ENCODE data around the gene GLOD4.
"Not testable (repeated sequence)": the region's sequence is repeated elsewhere in the genome, so short reads cannot be mapped to it uniquely, and the experiment has no call there.

GLOD4 gene, protein sequence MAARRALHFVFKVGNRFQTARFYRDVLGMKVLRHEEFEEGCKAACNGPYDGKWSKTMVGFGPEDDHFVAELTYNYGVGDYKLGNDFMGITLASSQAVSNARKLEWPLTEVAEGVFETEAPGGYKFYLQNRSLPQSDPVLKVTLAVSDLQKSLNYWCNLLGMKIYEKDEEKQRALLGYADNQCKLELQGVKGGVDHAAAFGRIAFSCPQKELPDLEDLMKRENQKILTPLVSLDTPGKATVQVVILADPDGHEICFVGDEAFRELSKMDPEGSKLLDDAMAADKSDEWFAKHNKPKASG

DNA sequence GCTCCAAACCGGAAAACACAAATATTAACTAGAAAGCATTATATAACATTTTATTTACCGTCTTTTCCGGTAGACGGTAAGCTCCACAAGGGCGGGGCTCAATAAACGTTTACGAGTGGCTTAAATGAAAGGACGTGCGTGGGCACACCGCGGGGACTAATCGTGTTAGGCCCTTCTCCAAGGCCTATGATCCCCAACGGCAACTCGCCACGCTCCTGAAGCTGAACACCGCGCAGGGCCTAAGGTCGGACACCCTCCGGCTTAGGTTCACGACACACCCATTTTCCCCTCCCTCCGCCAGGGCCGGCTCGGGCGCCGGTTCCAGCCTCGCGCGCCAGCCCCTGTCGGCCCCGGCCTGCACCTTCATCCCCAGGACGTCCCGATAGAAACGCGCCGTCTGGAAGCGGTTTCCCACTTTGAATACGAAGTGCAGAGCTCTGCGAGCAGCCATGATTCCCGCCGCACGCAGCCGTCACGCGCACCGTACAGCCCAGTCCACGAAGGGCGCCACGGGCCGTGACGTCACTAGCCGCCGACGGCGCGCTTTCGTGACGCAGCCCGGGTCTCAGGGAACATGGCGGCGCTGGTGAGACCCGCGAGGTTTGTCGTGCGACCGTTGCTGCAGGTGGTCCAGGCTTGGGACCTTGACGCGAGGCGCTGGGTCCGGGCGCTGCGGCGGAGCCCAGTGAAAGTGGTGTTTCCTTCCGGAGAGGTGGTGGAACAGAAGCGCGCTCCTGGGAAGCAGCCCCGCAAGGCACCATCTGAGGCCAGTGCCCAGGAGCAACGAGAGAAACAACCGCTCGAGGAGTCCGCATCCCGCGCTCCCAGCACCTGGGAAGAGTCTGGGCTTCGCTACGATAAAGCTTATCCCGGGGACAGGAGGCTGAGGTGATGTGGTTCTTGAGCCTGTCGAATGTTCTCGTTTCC is at the start of gene GLOD4, which contains the start of gene MRM3:
Gene GLOD4, minus strand, starts transcription at position 476 of the 927 bp plus-strand sequence. Its CDS starts 25 bp downstream, at position 451.
Gene MRM3, plus strand, starts transcription at position 549 of the 927 bp plus-strand sequence. Its CDS starts 26 bp downstream, at position 575.
- Histone ChIP-seq H3K27me3 (ENCODE audit: control insufficient read depth, insufficient read depth, low read length) (no peaks in the 10 kb centered on the region), H3K4me3 (ENCODE audit: low read depth, low read length) (peak within 1 kb of the TSS; percentile 98), H3K4me1 (ENCODE audit: control insufficient read depth, insufficient read depth, low read length) (no peaks in the 10 kb centered on the region), H3K36me3 (ENCODE audit: control insufficient read depth, insufficient read depth, low read length) (peaks cover 15% of the 10 kb centered on the region), H3K9me3 (ENCODE audit: control insufficient read depth, insufficient read depth, low read length) (no peaks in the 10 kb centered on the region), H3K9ac (ENCODE audit: low read depth, low read length) (peak within 1 kb of the TSS; percentile 96)

DNA sequence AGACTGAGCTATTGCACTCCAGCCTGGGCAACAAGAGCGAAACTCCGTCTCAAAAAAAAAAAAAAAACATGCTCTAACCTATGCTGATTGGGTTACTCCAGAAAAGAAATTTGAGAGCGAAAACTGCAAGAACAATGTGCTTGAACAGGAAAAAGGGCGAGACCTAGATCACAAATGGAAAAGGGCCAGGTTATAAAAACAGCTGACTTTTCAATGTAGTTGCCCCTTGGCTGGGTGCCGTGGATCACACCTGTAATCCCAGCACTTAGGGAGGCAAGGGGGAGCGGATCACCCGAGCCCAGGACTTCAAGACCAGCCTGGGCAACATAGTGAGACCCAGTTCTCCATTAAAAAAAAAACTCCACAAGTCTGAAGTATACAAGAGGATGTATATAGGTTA is 48.9 kb upstream of the GLOD4 start:
- H3K4me3 ChIP-seq (ENCODE audit: low read depth, low read length), result no peak overlapping the region
- H3K9ac ChIP-seq (ENCODE audit: low read depth, low read length), result no peak overlapping the region
- no peaks in the 10 kb centered on the region for H3K9me3 ChIP-seq (ENCODE audit: control insufficient read depth, insufficient read depth, low read length)
- H3K4me1 ChIP-seq (ENCODE audit: control insufficient read depth, insufficient read depth, low read length), result no peaks in the 10 kb centered on the region
- no peaks in the 10 kb centered on the region for H3K27me3 ChIP-seq (ENCODE audit: control insufficient read depth, insufficient read depth, low read length)
- H3K36me3 ChIP-seq (ENCODE audit: control insufficient read depth, insufficient read depth, low read length), result peaks cover 4% of the 10 kb centered on the region

DNA sequence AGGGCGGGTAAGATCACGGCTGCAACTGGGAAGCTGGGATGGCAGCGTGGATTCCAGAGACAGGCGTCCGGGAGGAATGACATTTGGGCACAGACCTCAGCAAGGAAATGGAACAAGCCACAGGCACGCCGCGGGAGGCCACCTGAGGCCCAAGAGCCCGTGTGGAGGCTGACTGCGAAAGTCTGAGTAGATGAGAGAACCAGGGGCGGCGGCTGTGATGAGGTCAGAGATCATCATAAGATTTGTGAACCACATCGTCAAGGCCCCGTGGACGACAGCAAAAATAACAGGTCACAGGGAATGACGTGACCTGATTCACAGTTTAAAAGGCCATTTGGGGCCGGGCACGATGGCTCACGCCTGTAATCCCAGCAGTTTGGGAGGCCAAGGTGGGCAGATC is 48.3 kb upstream of the GLOD4 start:
- no peak overlapping the region for H3K4me3 ChIP-seq (ENCODE audit: low read depth, low read length)
- peaks cover 5% of the 10 kb centered on the region for H3K36me3 ChIP-seq (ENCODE audit: control insufficient read depth, insufficient read depth, low read length)
- H3K9me3 ChIP-seq (ENCODE audit: control insufficient read depth, insufficient read depth, low read length), result no peaks in the 10 kb centered on the region
- no peaks in the 10 kb centered on the region for H3K4me1 ChIP-seq (ENCODE audit: control insufficient read depth, insufficient read depth, low read length)
- H3K27me3 ChIP-seq (ENCODE audit: control insufficient read depth, insufficient read depth, low read length), result no peaks in the 10 kb centered on the region
- no peak overlapping the region for H3K9ac ChIP-seq (ENCODE audit: low read depth, low read length)

DNA sequence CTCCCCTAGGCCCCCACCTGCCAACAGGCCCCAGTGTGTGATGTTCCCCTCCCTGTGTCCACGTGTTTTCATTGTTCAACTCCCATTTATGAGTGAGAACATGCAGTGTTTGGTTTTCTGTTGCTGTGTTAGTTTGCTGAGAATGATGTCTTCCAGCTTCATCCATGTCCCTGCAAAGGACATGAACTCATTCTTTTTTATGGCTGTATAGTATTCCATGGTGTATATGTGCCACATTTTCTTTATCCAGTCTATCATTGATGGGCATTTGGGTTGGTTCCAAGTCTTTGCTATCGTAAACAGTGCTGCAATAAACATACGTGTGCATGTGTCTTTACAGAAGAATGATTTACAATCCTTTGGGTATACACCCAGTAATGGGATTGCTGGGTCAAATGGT is 47.5 kb upstream of the GLOD4 start:
- H3K9me3 ChIP-seq (ENCODE audit: control insufficient read depth, insufficient read depth, low read length); H3K27me3 ChIP-seq (ENCODE audit: control insufficient read depth, insufficient read depth, low read length); H3K4me3 ChIP-seq (ENCODE audit: low read depth, low read length); H3K9ac ChIP-seq (ENCODE audit: low read depth, low read length); H3K4me1 ChIP-seq (ENCODE audit: control insufficient read depth, insufficient read depth, low read length): not testable (repeated sequence)
- peaks cover 12% of the 10 kb centered on the region for H3K36me3 ChIP-seq (ENCODE audit: control insufficient read depth, insufficient read depth, low read length)

DNA sequence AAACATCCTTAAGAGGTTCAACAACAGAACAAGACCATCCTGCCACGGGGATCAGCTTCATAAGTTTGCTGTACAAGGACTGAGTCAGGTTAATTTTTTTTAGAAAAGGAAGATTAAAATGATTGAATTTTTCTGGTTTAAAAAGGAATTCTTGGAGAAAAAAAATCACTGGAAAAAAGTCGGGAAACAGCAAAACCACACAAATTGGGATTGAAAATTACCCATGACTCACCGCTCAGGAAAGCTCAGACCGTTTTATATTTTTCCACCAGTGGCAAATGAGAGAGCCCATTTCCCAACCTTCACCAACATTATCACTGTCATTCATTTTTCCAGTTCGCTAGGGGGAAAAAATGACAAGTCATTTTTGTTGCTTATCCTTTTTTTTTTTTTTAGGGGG is 46.7 kb upstream of the GLOD4 start:
- Histone ChIP-seq H3K9ac (ENCODE audit: low read depth, low read length) (no peak overlapping the region), H3K27me3 (ENCODE audit: control insufficient read depth, insufficient read depth, low read length) (no peaks in the 10 kb centered on the region), H3K4me1 (ENCODE audit: control insufficient read depth, insufficient read depth, low read length) (no peaks in the 10 kb centered on the region), H3K9me3 (ENCODE audit: control insufficient read depth, insufficient read depth, low read length) (no peaks in the 10 kb centered on the region), H3K4me3 (ENCODE audit: low read depth, low read length) (no peak overlapping the region), H3K36me3 (ENCODE audit: control insufficient read depth, insufficient read depth, low read length) (peaks cover 16% of the 10 kb centered on the region)

DNA sequence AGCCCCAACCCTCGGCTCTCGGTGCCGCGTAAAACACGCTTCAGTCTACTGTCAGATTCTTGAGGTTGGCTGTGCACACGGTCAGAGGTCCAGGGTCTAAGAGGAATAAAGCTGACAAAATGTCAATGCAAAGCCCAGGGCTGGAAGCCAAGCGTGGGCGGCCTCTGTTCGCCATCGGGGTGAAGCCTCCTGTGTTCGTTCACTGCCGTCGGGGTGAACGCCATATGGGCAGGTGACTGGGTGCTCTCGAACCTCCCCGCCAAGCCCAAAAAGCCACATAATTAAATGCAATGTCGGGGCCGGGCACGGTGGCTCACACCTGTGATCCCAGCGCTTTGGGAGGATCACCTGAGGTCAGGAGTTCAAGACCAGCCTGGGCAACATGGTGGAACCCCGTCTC is 44.7 kb upstream of the GLOD4 start:
- no peak overlapping the region for H3K9ac ChIP-seq (ENCODE audit: low read depth, low read length)
- no peaks in the 10 kb centered on the region for H3K4me1 ChIP-seq (ENCODE audit: control insufficient read depth, insufficient read depth, low read length)
- no peaks in the 10 kb centered on the region for H3K27me3 ChIP-seq (ENCODE audit: control insufficient read depth, insufficient read depth, low read length)
- no peak overlapping the region for H3K4me3 ChIP-seq (ENCODE audit: low read depth, low read length)
- no peaks in the 10 kb centered on the region for H3K9me3 ChIP-seq (ENCODE audit: control insufficient read depth, insufficient read depth, low read length)
- H3K36me3 ChIP-seq (ENCODE audit: control insufficient read depth, insufficient read depth, low read length), result peaks cover 24% of the 10 kb centered on the region

DNA sequence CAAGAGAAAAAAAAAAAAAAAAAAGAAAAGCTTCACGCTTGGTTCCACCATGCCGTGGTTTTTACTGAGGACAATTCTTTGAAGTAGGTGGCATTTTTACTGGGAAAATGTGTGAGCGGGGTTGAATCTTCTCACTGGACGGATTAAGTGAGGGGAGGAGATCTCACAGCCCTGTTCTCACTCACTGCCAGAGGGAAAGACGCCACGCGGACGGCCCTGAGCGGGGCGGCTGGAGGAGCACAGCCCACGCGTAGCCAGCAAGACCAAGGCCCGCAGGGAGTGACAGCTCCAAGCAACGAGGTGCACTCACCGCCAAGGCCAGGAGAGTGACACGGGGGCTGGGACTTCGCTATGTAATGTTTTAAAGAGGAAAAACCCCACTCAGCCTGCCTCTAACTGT is 43.1 kb upstream of the GLOD4 start:
- Histone ChIP-seq H3K9me3 (ENCODE audit: control insufficient read depth, insufficient read depth, low read length) (no peaks in the 10 kb centered on the region), H3K4me1 (ENCODE audit: control insufficient read depth, insufficient read depth, low read length) (no peaks in the 10 kb centered on the region), H3K27me3 (ENCODE audit: control insufficient read depth, insufficient read depth, low read length) (no peaks in the 10 kb centered on the region), H3K4me3 (ENCODE audit: low read depth, low read length) (no peak overlapping the region), H3K9ac (ENCODE audit: low read depth, low read length) (no peak overlapping the region), H3K36me3 (ENCODE audit: control insufficient read depth, insufficient read depth, low read length) (peaks cover 24% of the 10 kb centered on the region)

DNA sequence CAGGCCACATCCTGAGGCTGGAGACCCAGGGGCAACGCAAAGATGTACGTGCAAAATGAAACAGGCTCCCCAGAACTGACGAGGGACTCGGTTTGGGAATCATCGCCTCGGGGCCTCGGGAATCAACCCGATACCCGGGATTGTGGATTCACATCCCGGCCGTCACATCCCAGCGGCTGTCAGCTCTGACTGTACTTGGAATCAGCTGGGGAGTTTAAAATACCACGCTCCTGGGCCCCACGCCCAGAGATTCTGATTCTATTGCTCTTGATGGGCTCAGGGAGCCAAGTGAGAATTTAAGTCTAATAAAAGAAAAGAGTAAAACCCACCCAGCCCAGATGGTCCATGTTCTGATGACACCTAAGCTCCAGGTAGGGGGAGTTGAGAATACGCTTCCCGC is 42.3 kb upstream of the GLOD4 start:
- Histone ChIP-seq H3K9me3 (ENCODE audit: control insufficient read depth, insufficient read depth, low read length) (no peaks in the 10 kb centered on the region), H3K27me3 (ENCODE audit: control insufficient read depth, insufficient read depth, low read length) (no peaks in the 10 kb centered on the region), H3K36me3 (ENCODE audit: control insufficient read depth, insufficient read depth, low read length) (peaks cover 28% of the 10 kb centered on the region), H3K4me3 (ENCODE audit: low read depth, low read length) (no peak overlapping the region), H3K4me1 (ENCODE audit: control insufficient read depth, insufficient read depth, low read length) (no peaks in the 10 kb centered on the region), H3K9ac (ENCODE audit: low read depth, low read length) (no peak overlapping the region)

DNA sequence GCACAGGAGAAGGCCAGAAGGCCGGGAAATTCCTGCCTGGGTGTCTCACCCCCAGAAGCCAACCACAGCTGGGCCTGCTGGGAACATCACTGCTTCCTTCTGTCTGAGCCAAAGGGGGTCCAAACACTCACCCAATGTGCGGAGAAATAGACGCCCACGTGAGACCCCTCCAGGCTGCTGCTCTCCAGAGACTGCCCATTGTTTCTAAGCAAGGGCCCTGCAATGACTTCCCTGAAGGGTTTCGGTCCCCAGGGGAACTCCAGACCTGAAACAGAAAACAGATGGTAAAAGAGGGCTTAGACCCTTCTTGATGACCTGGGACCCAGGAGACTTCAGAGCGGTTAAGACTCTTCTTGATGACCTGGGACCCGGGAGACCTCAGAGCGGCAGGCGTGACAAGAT is 41.4 kb upstream of the GLOD4 start:
- Histone ChIP-seq H3K9ac (ENCODE audit: low read depth, low read length) (no peak overlapping the region), H3K27me3 (ENCODE audit: control insufficient read depth, insufficient read depth, low read length) (no peaks in the 10 kb centered on the region), H3K9me3 (ENCODE audit: control insufficient read depth, insufficient read depth, low read length) (no peaks in the 10 kb centered on the region), H3K4me1 (ENCODE audit: control insufficient read depth, insufficient read depth, low read length) (no peaks in the 10 kb centered on the region), H3K36me3 (ENCODE audit: control insufficient read depth, insufficient read depth, low read length) (peaks cover 32% of the 10 kb centered on the region), H3K4me3 (ENCODE audit: low read depth, low read length) (no peak overlapping the region)

DNA sequence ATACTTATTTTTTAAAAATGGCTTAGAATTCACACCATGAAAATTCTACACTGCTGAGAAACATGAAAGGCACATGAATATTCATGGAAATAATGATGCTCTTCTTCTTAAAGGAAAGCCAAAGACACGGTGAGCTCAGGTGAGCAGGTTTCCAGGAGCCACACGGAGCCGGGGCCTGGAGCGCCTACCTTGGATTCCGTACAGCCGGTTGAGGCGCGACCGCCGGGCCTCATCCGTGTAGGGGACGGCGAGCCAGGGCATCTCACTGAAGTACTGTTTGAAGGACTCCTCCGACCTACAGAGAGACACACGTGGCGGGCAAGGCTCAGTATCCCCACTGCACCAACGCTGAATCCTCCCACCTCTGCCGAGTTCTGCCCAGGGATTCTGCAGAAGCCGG is 37.2 kb upstream of the GLOD4 start:
- no peak overlapping the region for H3K4me3 ChIP-seq (ENCODE audit: low read depth, low read length)
- no peaks in the 10 kb centered on the region for H3K4me1 ChIP-seq (ENCODE audit: control insufficient read depth, insufficient read depth, low read length)
- no peak overlapping the region for H3K9ac ChIP-seq (ENCODE audit: low read depth, low read length)
- H3K27me3 ChIP-seq (ENCODE audit: control insufficient read depth, insufficient read depth, low read length), result no peaks in the 10 kb centered on the region
- no peaks in the 10 kb centered on the region for H3K9me3 ChIP-seq (ENCODE audit: control insufficient read depth, insufficient read depth, low read length)
- peaks cover 41% of the 10 kb centered on the region for H3K36me3 ChIP-seq (ENCODE audit: control insufficient read depth, insufficient read depth, low read length)

DNA sequence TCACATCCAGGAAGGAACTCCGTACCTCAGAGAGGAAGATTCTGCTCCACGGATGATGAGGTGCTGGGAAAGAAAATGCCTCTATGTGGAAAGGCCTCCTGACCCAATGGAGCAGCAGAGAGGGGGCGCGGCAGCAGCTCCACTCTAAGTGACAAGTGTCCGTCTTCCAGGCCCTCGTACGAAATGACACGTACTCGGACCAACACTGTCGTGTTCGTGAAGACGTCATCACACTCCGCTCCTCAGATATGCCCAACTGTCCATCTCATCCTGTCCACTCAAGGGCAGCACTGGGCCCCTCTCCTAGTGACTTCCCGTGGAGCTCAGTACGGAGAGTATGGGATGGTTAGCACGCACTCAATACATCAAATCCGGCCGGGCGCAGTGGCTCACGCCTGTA is 32.3 kb upstream of the GLOD4 start:
- Histone ChIP-seq H3K27me3 (ENCODE audit: control insufficient read depth, insufficient read depth, low read length) (no peaks in the 10 kb centered on the region), H3K9me3 (ENCODE audit: control insufficient read depth, insufficient read depth, low read length) (no peaks in the 10 kb centered on the region), H3K36me3 (ENCODE audit: control insufficient read depth, insufficient read depth, low read length) (peaks cover 51% of the 10 kb centered on the region), H3K9ac (ENCODE audit: low read depth, low read length) (no peak overlapping the region), H3K4me1 (ENCODE audit: control insufficient read depth, insufficient read depth, low read length) (no peaks in the 10 kb centered on the region), H3K4me3 (ENCODE audit: low read depth, low read length) (no peak overlapping the region)

Measured in iPS-15b (cell line).